IMR-90 (cell line): ENCODE data around the gene RNF215. TPM values are rescaled to one million over a fixed set of nuclear protein-coding genes. Genes with fewer than 3 reads are reported as not detected.

Experiments
- ATAC-seq: fragments of 200-7000 bp; cut with Tn5 transposase; 2 replicates; pipeline ENCODE4 v1.9.1; 2020; ENCODE audit warnings: low read depth, mild to moderate bottlenecking, moderate library complexity
- BruUV-seq: library from RNA; stranded (reverse); fragments of 400-500 nt; replicated peaks from 2 replicates; lab custom pipeline; 2021; lab: Mats Ljungman, UMichigan
- CTCF ChIA-PET: fragments of 300-600 bp; formaldehyde crosslinking; extraction: SDS; loops from one replicate; lab custom pipeline; 2021; ENCODE audit warnings: antibody characterized with exemption; lab: Yijun Ruan, JAX
- POLR2A ChIA-PET: fragments of 300-600 bp; sonication (Branson Sonifier 250); formaldehyde crosslinking; loops from one replicate; lab custom pipeline; 2022; ENCODE audit warnings: antibody characterized with exemption; ENCODE audit not compliant: unreplicated experiment; lab: Charles Lee
- DNase-seq: peaks from one replicate; pipeline ENCODE4 v3.0.0; 2013
- H2AFZ ChIP-seq: replicated peaks from 2 replicates; pipeline ENCODE3; 2013; ENCODE audit warnings: low read length, mild to moderate bottlenecking; ENCODE audit not compliant: poor library complexity
- H2AK5ac ChIP-seq: 2 replicates; pipeline ENCODE4 v1.6.1; 2013; ENCODE audit warnings: low read depth, low read length, inconsistent platforms
- H2AK9ac ChIP-seq: replicated peaks from 2 replicates; pipeline ENCODE3; 2013; ENCODE audit warnings: mild to moderate bottlenecking, low read depth, low read length, moderate library complexity; ENCODE audit not compliant: poor library complexity
- H2BK120ac ChIP-seq: 2 replicates; pipeline ENCODE4 v1.6.1; 2013; ENCODE audit warnings: low read depth, low read length, inconsistent platforms
- H2BK15ac ChIP-seq: 3 replicates; pipeline ENCODE4 v1.6.1; 2013; ENCODE audit warnings: low read depth, low read length, inconsistent platforms
- H2BK20ac ChIP-seq: 2 replicates; pipeline ENCODE4 v1.6.1; 2013; ENCODE audit warnings: low read depth, mild to moderate bottlenecking, inconsistent platforms, low read length, moderate library complexity
- H2BK5ac ChIP-seq: 2 replicates; pipeline ENCODE4 v1.6.1; 2013; ENCODE audit warnings: mild to moderate bottlenecking, low read depth, low read length, inconsistent platforms; ENCODE audit not compliant: poor library complexity, severe bottlenecking
- H3K14ac ChIP-seq: replicated peaks from 2 replicates; pipeline ENCODE4 v1.6.1; 2013; ENCODE audit warnings: low read depth, low read length, inconsistent platforms
- H3K18ac ChIP-seq: 2 replicates; pipeline ENCODE4 v1.6.1; 2013; ENCODE audit warnings: low read depth, low read length, control low read depth
- H3K23ac ChIP-seq: 2 replicates; pipeline ENCODE4 v1.6.1; 2013; ENCODE audit warnings: low read depth, low read length, inconsistent platforms
- H3K27ac ChIP-seq: 2 replicates; pipeline ENCODE4 v1.5.1; 2013; ENCODE audit warnings: mild to moderate bottlenecking, control low read depth, low read length; ENCODE audit not compliant: insufficient read depth
- H3K27me3 ChIP-seq: 2 replicates; pipeline ENCODE4 v1.6.1; 2013; ENCODE audit warnings: low read length; ENCODE audit not compliant: control insufficient read depth, insufficient read depth
- H3K36me3 ChIP-seq: 2 replicates; pipeline ENCODE4 v1.6.1; 2013; ENCODE audit warnings: low read length, mixed read lengths; ENCODE audit not compliant: control insufficient read depth, insufficient read depth
- H3K4ac ChIP-seq: 2 replicates; pipeline ENCODE4 v1.6.1; 2013; ENCODE audit warnings: low read depth, low read length, inconsistent platforms
- H3K4me1 ChIP-seq: 2 replicates; pipeline ENCODE4 v1.6.1; 2013; ENCODE audit warnings: low read length, mixed read lengths; ENCODE audit not compliant: control insufficient read depth, insufficient read depth
- H3K4me2 ChIP-seq: 2 replicates; pipeline ENCODE4 v1.6.1; 2013; ENCODE audit warnings: low read depth, mild to moderate bottlenecking, control low read depth, low read length, moderate library complexity
- H3K4me3 ChIP-seq: 2 replicates; pipeline ENCODE4 v1.5.1; 2013; ENCODE audit warnings: low read depth, mild to moderate bottlenecking, control low read depth, low read length, moderate library complexity; ENCODE audit not compliant: insufficient read depth
- H3K56ac ChIP-seq: 2 replicates; pipeline ENCODE4 v1.6.1; 2013; ENCODE audit warnings: low read length, inconsistent platforms; ENCODE audit not compliant: insufficient read depth; ENCODE audit errors: extremely low read depth
- H3K79me1 ChIP-seq, 2 experiments: 2 replicates each; pipeline ENCODE4 v1.6.1; 2013; ENCODE audit warnings: low read length in 2 of 2, inconsistent platforms in 1 of 2, low read depth in 1 of 2
- H3K9ac ChIP-seq: 2 replicates; pipeline ENCODE4 v1.6.1; 2013; ENCODE audit warnings: low read depth, low read length, control low read depth
- H3K9me1 ChIP-seq: 2 replicates; pipeline ENCODE4 v1.6.1; 2013; ENCODE audit warnings: low read length, inconsistent platforms; ENCODE audit not compliant: insufficient read depth
- H3K9me3 ChIP-seq: 2 replicates; pipeline ENCODE4 v1.6.1; 2013; ENCODE audit warnings: low read length; ENCODE audit not compliant: control insufficient read depth, insufficient read depth
- H4K20me1 ChIP-seq: 2 replicates; pipeline ENCODE4 v1.6.1; 2013; ENCODE audit warnings: low read length, inconsistent platforms; ENCODE audit not compliant: insufficient read depth
- H4K5ac ChIP-seq: 2 replicates; pipeline ENCODE4 v1.6.1; 2013; ENCODE audit warnings: mild to moderate bottlenecking, low read depth, low read length, control low read depth
- H4K8ac ChIP-seq, 2 experiments: 2 replicates each; pipeline ENCODE4 v1.6.1; 2013; ENCODE audit warnings: low read depth in 2 of 2, low read length in 2 of 2, control low read depth in 1 of 2, inconsistent platforms in 1 of 2
- H4K91ac ChIP-seq: 2 replicates; pipeline ENCODE4 v1.6.1; 2013; ENCODE audit warnings: low read depth, low read length, inconsistent platforms; ENCODE audit not compliant: insufficient read depth
- BHLHE40 ChIP-seq: fragments of 150-350 bp; IDR thresholded peaks from 2 replicates; pipeline ENCODE4 v1.6.1; 2016; ENCODE audit warnings: mild to moderate bottlenecking, low read depth, low read length
- CEBPB ChIP-seq: IDR thresholded peaks from 2 replicates; pipeline ENCODE4 v1.6.1; 2012; ENCODE audit warnings: low read depth, low read length, improper control_type of control experiment
- ELK1 ChIP-seq: fragments of 150-350 bp; IDR thresholded peaks from 2 replicates; pipeline ENCODE4 v1.6.1; 2016; ENCODE audit warnings: low read depth, mild to moderate bottlenecking, low read length, moderate library complexity, borderline replicate concordance
- FOS ChIP-seq: fragments of 150-350 bp; IDR thresholded peaks from 2 replicates; pipeline ENCODE4 v1.6.1; 2016; ENCODE audit warnings: low read depth, low read length
- MAFK ChIP-seq: IDR thresholded peaks from 2 replicates; pipeline ENCODE4 v1.6.1; 2012; ENCODE audit warnings: low read depth, low read length, improper control_type of control experiment
- MAZ ChIP-seq: IDR thresholded peaks from 2 replicates; pipeline ENCODE4 v1.6.1; 2012; ENCODE audit warnings: low read depth, mild to moderate bottlenecking, low read length, improper control_type of control experiment, moderate library complexity, borderline replicate concordance
- NFE2L2 ChIP-seq: fragments of 150-350 bp; IDR thresholded peaks from 2 replicates; pipeline ENCODE4 v1.6.1; 2016; ENCODE audit warnings: low read depth, mild to moderate bottlenecking, low read length
- POLR2A ChIP-seq: IDR thresholded peaks from 2 replicates; pipeline ENCODE4 v1.6.1; 2012; ENCODE audit warnings: mild to moderate bottlenecking, low read depth, low read length
- RCOR1 ChIP-seq: IDR thresholded peaks from 2 replicates; pipeline ENCODE4 v1.6.1; 2012; ENCODE audit warnings: mild to moderate bottlenecking, low read length, improper control_type of control experiment; ENCODE audit not compliant: insufficient replicate concordance
- RFX5 ChIP-seq: IDR thresholded peaks from 2 replicates; pipeline ENCODE4 v1.8.0; 2012; ENCODE audit warnings: low read depth, mild to moderate bottlenecking, low read length, moderate library complexity
- USF2 ChIP-seq: fragments of 150-350 bp; IDR thresholded peaks from 2 replicates; pipeline ENCODE4 v1.6.1; 2017; ENCODE audit warnings: mild to moderate bottlenecking, antibody characterized with exemption, low read length, low read depth
- WGBS, 2 experiments: methylation state at CpG; one replicate each; pipeline versions ENCODE4 v1.1.5 to v1.1.7; 2013; ENCODE audit warnings: missing lambda C conversion rate in 2 of 2; ENCODE audit not compliant: insufficient read length in 1 of 2; ENCODE audit errors: extremely low coverage in 2 of 2; 5-methylcytosine and 5-hydroxymethylcytosine counted together
- dilution Hi-C: fragments of 300-500 bp; cut with HindIII; formaldehyde crosslinking; loops from one replicate; pipeline ENCODE4 v1.14.3; 2018; ENCODE audit warnings: low sequenced_read_pairs; ENCODE audit not compliant: unreplicated experiment
- in situ Hi-C: fragments of 300-500 bp; cut with MboI; formaldehyde crosslinking; loops from 3 replicates; pipeline ENCODE4 v1.14.3; 2019; ENCODE audit warnings: low sequenced_read_pairs, inconsistent platforms, mixed read lengths
- intact Hi-C: fragments of 100-400 bp; cut with micrococcal nuclease; formaldehyde crosslinking; loops from 2 replicates; pipeline ENCODE4 v1.10.0; 2022
- polyA plus RNA-seq, 3 experiments: library from polyadenylated mRNA; depleted of rRNA; stranded (reverse); fragments of >200 nt; gene quantifications; 2 replicates each; pipeline ENCODE4 v1.2.3, GENCODE V29; 2012; ENCODE audit warnings: low replicate concordance in 1 of 3
- total RNA-seq: library from RNA; depleted of rRNA; stranded (reverse); fragments of >200 nt; gene quantifications from 2 replicates; pipeline ENCODE4 v1.2.3, GENCODE V29; 2012
- TF ChIP-seq, protein P1 (sequence below): conservative IDR thresholded peaks from 2 replicates; pipeline ENCODE4 v1.5.1; 2012; ENCODE audit warnings: mild to moderate bottlenecking, low read depth, low read length, improper control_type of control experiment

The RNF215 gene
- total and polyA plus RNA-seq, 2 of the 4 experiments (the other 2 are of a cell fraction) = 15.8 to 21.9 TPM

DNA sequence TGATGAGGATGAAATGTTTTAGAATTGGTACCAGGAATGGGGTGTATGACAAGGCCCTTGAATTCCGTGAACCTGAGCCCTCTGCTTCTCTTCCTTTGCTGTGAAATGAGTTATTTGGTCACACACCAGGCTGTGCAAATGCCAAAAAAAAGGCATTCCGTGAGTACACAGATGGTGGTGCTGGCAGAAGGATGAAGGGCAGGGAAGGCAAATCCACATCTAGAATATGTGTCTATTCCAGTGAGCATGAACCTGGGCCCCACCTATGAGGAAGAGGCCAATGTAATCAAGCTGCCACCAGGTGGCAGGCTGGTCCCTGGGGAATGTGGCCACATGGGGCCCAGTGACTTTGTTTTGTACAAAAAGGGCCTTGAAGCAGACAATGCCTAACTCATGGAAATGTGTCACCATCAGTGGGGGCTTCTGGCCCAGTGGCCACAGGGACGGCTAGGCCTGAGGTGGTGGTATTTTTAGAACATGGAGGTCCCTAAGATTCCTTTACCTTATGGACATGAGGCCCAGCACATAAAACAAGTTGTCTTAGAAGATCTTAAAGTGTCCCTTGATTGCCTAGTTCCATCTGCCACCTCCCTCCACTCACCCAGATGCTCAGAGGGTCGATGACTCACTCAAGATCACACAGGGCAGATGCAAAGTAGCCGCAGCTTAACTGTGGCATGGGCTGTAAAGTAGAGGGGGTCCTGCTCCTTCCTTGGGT lies 3.9 kb upstream of the RNF215 start (continued):
- TF ChIP-seq BHLHE40 (no peak), MAZ (peak; percentile 69)

GRCh38 chr22:30386608-30386959 lies 627 bp downstream of the RNF215 start:
- Histone ChIP-seq H3K27me3 (no peaks in the 10 kb centered on the region), H3K9ac (peak overlapping the region; percentile 93), H3K23ac (peak overlapping the region; percentile 64; the same call in 1 of the 2 replicates), H2BK20ac (no peak overlapping the region), H3K14ac (peak overlapping the region; percentile 98), H3K9me1 (peaks cover 7% of the 10 kb centered on the region), H4K91ac (peak overlapping the region; percentile 81), H3K36me3 (peaks cover 22% of the 10 kb centered on the region), H3K18ac (peak overlapping the region; percentile 24), H3K4ac (peak overlapping the region; percentile 92), H2AFZ (peak overlapping the region; percentile 99), H2AK9ac (peak overlapping the region; percentile 98), H2BK5ac (peak overlapping the region; percentile 66), H4K20me1 (no peaks in the 10 kb centered on the region), H3K4me1 (peaks cover 12% of the 10 kb centered on the region), H3K4me3 (peak overlapping the region; percentile 75), H2AK5ac (peak overlapping the region; percentile 99), H2BK15ac (no peak overlapping the region), H3K56ac (peak overlapping the region; percentile 59), H3K4me2 (peak overlapping the region; percentile 96), H3K27ac (peak overlapping the region; percentile 85), H2BK120ac (peak overlapping the region; percentile 70; the same call in 1 of the 2 replicates), H4K5ac (peak overlapping the region; percentile 62), H4K8ac (peak overlapping the region; percentile 97), H3K79me1 (peaks cover 11 to 17% of the 10 kb centered on the region in 2 experiments), H3K9me3 (no peaks in the 10 kb centered on the region)
- dilution Hi-C loops = no loop called here
- ChIA-PET CTCF (no interaction called here), POLR2A (no interaction called here)
- 50% methylated on average over 4 of the region's 10 CpGs; no CpG with 5 or more reads in 1 of the 2 experiments for whole genome bisulfite sequencing, 2 experiments
- in situ Hi-C loops = no loop called here
- intact Hi-C loops = loop anchor here (2.0 kb wide), 3 partner anchors 36 to 278 kb away; no protein-coding TSS in a partner anchor
- no TSS peak for BruUV-seq
- DNase-seq (no peak), ATAC-seq (peak; percentile 1; the same call in 1 of the 2 replicates)
- TF ChIP-seq BHLHE40 (no peak), ELK1 (no peak), NFE2L2 (no peak), RFX5 (no peak), USF2 (no peak), CEBPB (no peak), MAFK (no peak), POLR2A (no peak), MAZ (no peak), FOS (no peak), RCOR1 (no peak)
- TF ChIP-seq, protein P1, sequence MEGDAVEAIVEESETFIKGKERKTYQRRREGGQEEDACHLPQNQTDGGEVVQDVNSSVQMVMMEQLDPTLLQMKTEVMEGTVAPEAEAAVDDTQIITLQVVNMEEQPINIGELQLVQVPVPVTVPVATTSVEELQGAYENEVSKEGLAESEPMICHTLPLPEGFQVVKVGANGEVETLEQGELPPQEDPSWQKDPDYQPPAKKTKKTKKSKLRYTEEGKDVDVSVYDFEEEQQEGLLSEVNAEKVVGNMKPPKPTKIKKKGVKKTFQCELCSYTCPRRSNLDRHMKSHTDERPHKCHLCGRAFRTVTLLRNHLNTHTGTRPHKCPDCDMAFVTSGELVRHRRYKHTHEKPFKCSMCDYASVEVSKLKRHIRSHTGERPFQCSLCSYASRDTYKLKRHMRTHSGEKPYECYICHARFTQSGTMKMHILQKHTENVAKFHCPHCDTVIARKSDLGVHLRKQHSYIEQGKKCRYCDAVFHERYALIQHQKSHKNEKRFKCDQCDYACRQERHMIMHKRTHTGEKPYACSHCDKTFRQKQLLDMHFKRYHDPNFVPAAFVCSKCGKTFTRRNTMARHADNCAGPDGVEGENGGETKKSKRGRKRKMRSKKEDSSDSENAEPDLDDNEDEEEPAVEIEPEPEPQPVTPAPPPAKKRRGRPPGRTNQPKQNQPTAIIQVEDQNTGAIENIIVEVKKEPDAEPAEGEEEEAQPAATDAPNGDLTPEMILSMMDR = no peak
